Heart left ventricle (tissue), 16 donors: ENCODE measurements around the gene TPRG1. TPM values are rescaled to one million over a fixed set of nuclear protein-coding genes. Genes with fewer than 3 reads are reported as not detected.
A peak's percentile ranks its signal among the peaks of the same experiment; 100 is the strongest.

Experiments used
- ATAC-seq, 4 donors: fragments of 200-7000 bp; cut with Tn5 transposase; one replicate each; pipeline ENCODE4 v1.9.1; 2020 to 2022; ENCODE audit warnings: moderate library complexity in 4 of 4, mild to moderate bottlenecking in 3 of 4, moderate number of reproducible peaks in 1 of 4
- DNase-seq, 5 donors: peaks; one replicate each; pipeline ENCODE4 v3.0.0-alpha.2; 2020
- H3K27ac ChIP-seq, 12 donors: fragments of 200-600 bp; sonication (generic) in 4 of 12; one replicate each; pipeline versions ENCODE4 v1.5.0 to v1.8.0; 2016 to 2022; ENCODE audit warnings: mild to moderate bottlenecking in 2 of 12
- H3K27me3 ChIP-seq, 9 donors: fragments of 200-600 bp; sonication (generic) in 2 of 9; one replicate each; pipeline versions ENCODE4 v1.5.1 to v1.8.0; 2016 to 2022; ENCODE audit warnings: mild to moderate bottlenecking in 3 of 9
- H3K36me3 ChIP-seq, 9 donors: fragments of 200-600 bp; sonication (generic) in 2 of 9; one replicate each; pipeline versions ENCODE4 v1.5.0 to v1.8.0; 2018 to 2022; ENCODE audit warnings: mild to moderate bottlenecking in 2 of 9
- H3K4me1 ChIP-seq, 12 donors: fragments of 200-600 bp; sonication (generic) in 4 of 12; one replicate each; pipeline versions ENCODE4 v1.5.0 to v1.8.0; 2016 to 2022; ENCODE audit warnings: mild to moderate bottlenecking in 3 of 12
- H3K4me3 ChIP-seq, 12 donors: fragments of 200-600 bp; sonication (generic) in 4 of 12; one replicate each; pipeline versions ENCODE4 v1.5.0 to v1.8.0; 2017 to 2022; ENCODE audit warnings: mild to moderate bottlenecking in 9 of 12, moderate library complexity in 4 of 12
- H3K9me3 ChIP-seq, 12 donors: fragments of 200-600 bp; sonication (generic) in 4 of 12; one replicate each; pipeline versions ENCODE4 v1.5.0 to v1.8.0; 2016 to 2022; ENCODE audit warnings: mild to moderate bottlenecking in 1 of 12
- POLR2A ChIP-seq, 2 donors: fragments of 450-650 bp; IDR thresholded peaks; one replicate each; pipeline ENCODE4 v1.6.1; 2017; ENCODE audit warnings: antibody characterized with exemption in 2 of 2, mild to moderate bottlenecking in 2 of 2, moderate library complexity in 2 of 2
- WGBS, 4 donors: extraction: QIAGEN DNeasy Blood & Tissue Kit in 2 of 4; methylation state at CpG; one replicate each; pipeline versions ENCODE4 v1.1.5 to v1.1.7; 2013 to 2018; 5-methylcytosine and 5-hydroxymethylcytosine counted together
- intact Hi-C, 10 donors: fragments of 100-400 bp; cut with DNase I; formaldehyde crosslinking; loops; one replicate each; pipeline versions ENCODE4 v1.11.1 to v1.14.2; 2022
- polyA plus RNA-seq, 2 donors: library from polyadenylated mRNA; stranded (reverse); fragments of 200-250 nt; gene quantifications; one replicate each; pipeline ENCODE4 v1.2.3, GENCODE V29; 2013
- total RNA-seq, 9 donors: library from RNA; depleted of rRNA in 2 of 9; stranded (reverse); fragments of >200 nt in 2 of 9; fragmentation: NEBNext Ultra II Directional in 3 of 9; extraction: Animal tissue kit (Norgen Biotek cat#: 25700) in 3 of 9; gene quantifications; one replicate each; pipeline versions ENCODE4 v1.1.0 to v1.2.4, GENCODE V29; 2016 to 2023
- TF ChIP-seq, protein P1 (sequence below), 12 donors: fragments of 200-600 bp; sonication (generic) in 4 of 12; IDR thresholded peaks; one replicate each; pipeline versions ENCODE4 v1.5.0 to v1.8.0; 2018 to 2022; ENCODE audit warnings: antibody characterized with exemption in 12 of 12, mild to moderate bottlenecking in 5 of 12
- donor health status: ischemic (EF 13 %, LVEDD 7.1; RV severe dilation, severe dysfunction).
- donor health status: healthy with polysubstance abuse.
- donor health status: DM: no; HTN: yes; CAD: no.
- donor health status: DM: no; HTN: no; CAD: no.
- donor health status: ischemic (EF 25% LVEDD 6.9; RV normal size, moderate dysfunction).
- donor health status: ischemic (EF 25% LVEDD 5.7; RV mildly dilated, moderate dysfunction).
- donor health status: healthy.
- donor health status: DM: yes; HTN: yes; CAD: no.
- donor health status: ischemic (EF 35%, LVEDD 5.7; RV mildly dilated, moderate dysfunction).
- donor health status: nonischemic (EF 11% LVEDD 7.7; RV severe dilation, severe dysfunction).
- donor health status: DM: yes; HTN: yes; CAD: no.
- donor health status: PGD.
- donor health status: ischemic (EF 29% LVEDD 5.4; RV normal size, mild dysfunction).
- donor health status: nonischemic (EF 23%, LVEDD 6.1; RV moderate dilation, normal function).

Gene TPRG1
- total and polyA plus RNA-seq, 11 donors = 0.13 to 9.5 (median 1.2) TPM

DNA sequence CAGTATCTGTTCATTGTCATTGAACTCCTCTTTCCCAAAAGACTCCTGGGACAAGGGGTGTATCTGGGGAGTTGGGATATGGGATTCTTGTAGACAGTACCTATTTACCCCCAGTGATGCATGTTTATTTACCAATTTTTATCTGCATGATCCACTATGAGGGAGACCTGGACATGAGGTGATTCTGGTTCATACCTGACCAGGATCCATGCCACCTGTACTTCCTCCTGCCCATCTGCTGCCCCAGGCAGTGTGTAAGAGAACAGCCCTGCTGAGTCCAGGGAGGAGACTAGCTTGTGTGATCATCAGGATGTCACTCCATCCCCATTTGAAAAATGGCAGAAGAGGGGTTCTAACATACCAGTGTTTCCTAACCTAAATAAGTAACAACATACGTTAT lies 3.1 kb upstream of the TPRG1 start:
- H3K27me3 ChIP-seq = no peaks in the 10 kb centered on the region
- no peak overlapping the region for H3K27ac ChIP-seq
- DNase-seq (no peak), ATAC-seq (no peak)
- 88 to 100% (median 96%) methylated on average over 1 of the region's 1 CpG for WGBS, 4 donors
- H3K9me3 ChIP-seq = no peaks in the 10 kb centered on the region
- H3K36me3 ChIP-seq = no peaks in the 10 kb centered on the region
- no peak overlapping the region for H3K4me3 ChIP-seq
- intact Hi-C loops = no loop called here
- TF ChIP-seq, protein P1, sequence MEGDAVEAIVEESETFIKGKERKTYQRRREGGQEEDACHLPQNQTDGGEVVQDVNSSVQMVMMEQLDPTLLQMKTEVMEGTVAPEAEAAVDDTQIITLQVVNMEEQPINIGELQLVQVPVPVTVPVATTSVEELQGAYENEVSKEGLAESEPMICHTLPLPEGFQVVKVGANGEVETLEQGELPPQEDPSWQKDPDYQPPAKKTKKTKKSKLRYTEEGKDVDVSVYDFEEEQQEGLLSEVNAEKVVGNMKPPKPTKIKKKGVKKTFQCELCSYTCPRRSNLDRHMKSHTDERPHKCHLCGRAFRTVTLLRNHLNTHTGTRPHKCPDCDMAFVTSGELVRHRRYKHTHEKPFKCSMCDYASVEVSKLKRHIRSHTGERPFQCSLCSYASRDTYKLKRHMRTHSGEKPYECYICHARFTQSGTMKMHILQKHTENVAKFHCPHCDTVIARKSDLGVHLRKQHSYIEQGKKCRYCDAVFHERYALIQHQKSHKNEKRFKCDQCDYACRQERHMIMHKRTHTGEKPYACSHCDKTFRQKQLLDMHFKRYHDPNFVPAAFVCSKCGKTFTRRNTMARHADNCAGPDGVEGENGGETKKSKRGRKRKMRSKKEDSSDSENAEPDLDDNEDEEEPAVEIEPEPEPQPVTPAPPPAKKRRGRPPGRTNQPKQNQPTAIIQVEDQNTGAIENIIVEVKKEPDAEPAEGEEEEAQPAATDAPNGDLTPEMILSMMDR (IDR thresholded peaks at IDR 0.05) = no peak
- TF ChIP-seq POLR2A (IDR thresholded peaks at IDR 0.05) = no peak
- no peaks in the 10 kb centered on the region for H3K4me1 ChIP-seq

DNA sequence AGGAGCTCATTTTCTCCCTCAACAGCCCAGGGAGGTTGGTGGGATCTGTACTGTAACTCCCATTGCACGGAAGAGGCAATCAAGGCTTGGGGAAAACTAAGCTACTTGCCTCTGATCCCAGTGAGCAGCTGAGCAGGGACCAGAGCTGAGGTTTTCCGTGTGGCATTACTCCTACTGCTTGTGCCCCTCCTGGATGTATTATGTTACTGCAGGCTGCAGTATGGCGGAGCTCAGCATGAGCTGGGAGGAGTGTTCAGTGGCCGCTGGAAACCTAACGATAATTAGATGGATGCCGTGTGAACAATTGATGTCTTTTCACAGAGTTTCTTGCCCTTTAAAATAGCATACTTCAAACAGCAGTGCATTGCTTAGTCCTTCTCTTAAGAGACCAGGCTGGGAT lies 2.0 kb upstream of the TPRG1 start:
- no peaks in the 10 kb centered on the region for H3K27me3 ChIP-seq
- TF ChIP-seq POLR2A (IDR thresholded peaks at IDR 0.05) = no peak
- TF ChIP-seq, protein P1 (IDR thresholded peaks at IDR 0.05) = peak in 1 of 12 donors; percentile 8
- no peaks in the 10 kb centered on the region for H3K4me1 ChIP-seq
- H3K27ac ChIP-seq = no peak overlapping the region
- ATAC-seq (no peak), DNase-seq (no peak)
- H3K4me3 ChIP-seq = no peak overlapping the region
- H3K36me3 ChIP-seq = no peaks in the 10 kb centered on the region
- WGBS, 4 donors = 88 to 93% (median 91%) methylated on average over 6 of the region's 6 CpGs
- intact Hi-C loops = no loop called here
- H3K9me3 ChIP-seq = no peaks in the 10 kb centered on the region

DNA sequence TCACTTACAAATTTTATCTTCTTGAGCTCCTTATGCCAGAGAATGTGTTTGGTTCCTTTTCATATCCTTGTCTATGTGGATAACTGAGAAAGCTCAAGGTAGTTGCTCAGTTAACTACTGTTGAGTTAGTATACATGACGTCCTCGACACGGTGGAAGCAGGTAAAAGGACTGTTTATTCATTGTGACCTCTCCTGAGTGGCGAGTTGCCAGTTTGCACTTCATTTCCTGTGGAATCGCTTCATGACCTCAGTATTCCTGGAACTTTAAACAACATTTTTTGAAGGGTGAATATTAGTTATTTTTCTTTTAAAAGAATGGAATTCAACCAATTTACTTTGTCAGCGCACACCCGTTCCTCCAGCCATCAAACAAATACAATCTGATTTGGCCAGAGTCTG lies 1.2 kb upstream of the TPRG1 start:
- ATAC-seq (no peak), DNase-seq (no peak)

DNA sequence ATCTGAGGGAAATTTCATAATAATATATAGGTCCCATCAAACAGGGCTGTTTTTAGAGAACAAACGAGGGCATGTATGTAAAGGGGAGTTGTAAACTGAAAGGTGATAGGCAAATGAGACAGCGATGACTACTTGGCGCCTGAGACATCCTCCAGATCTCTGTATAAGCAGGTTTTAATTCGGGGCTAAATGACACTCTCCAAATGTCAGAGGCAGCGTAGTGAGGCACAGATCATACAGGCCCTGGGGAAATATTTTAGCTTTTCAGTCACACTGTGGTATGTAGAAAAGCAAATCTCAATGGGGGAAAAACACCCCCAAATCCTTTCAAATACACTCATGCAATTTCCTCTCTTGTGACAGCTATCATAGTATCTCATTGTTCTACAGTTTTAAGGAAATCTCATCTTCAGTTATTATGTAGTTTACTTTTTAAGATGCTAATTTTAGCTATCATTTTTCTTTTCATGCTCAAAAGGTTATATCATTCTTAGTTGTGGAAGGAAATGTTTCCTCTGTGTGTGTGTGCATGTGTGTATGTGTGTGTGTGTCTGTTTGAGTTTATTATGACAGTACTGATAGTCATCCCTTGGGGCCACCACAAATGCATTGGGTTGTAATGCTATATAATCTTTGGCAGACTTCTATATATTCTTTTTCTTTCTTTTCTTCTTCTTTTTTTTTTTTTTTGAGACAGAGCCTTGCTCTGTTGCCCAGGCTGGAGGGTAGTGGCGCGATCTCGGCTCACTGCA lies 1.1 kb downstream of the TPRG1 start:
- Histone ChIP-seq H3K27me3 (no peaks in the 10 kb centered on the region), H3K27ac (no peak overlapping the region), H3K4me1 (no peaks in the 10 kb centered on the region), H3K4me3 (no peak overlapping the region), H3K36me3 (no peaks in the 10 kb centered on the region), H3K9me3 (no peaks in the 10 kb centered on the region)
- DNase-seq = no peak
- no peak for ATAC-seq
- intact Hi-C loops = no loop called here
- no peak for TF ChIP-seq POLR2A (IDR thresholded peaks at IDR 0.05)
- TF ChIP-seq, protein P1 (IDR thresholded peaks at IDR 0.05) = no peak
- WGBS, 4 donors = 62 to 70% (median 69%) methylated on average over 8 of the region's 8 CpGs

More for the DNA sequence above, 1.2 kb upstream of the TPRG1 start:
- Histone ChIP-seq H3K36me3 (no peaks in the 10 kb centered on the region), H3K27ac (no peak overlapping the region), H3K4me3 (no peak overlapping the region), H3K4me1 (no peaks in the 10 kb centered on the region), H3K9me3 (no peaks in the 10 kb centered on the region), H3K27me3 (no peaks in the 10 kb centered on the region)
- intact Hi-C loops = no loop called here
- 43 to 63% (median 52%) methylated on average over 7 of the region's 7 CpGs for WGBS, 4 donors
- TF ChIP-seq POLR2A (IDR thresholded peaks at IDR 0.05) = no peak

DNA sequence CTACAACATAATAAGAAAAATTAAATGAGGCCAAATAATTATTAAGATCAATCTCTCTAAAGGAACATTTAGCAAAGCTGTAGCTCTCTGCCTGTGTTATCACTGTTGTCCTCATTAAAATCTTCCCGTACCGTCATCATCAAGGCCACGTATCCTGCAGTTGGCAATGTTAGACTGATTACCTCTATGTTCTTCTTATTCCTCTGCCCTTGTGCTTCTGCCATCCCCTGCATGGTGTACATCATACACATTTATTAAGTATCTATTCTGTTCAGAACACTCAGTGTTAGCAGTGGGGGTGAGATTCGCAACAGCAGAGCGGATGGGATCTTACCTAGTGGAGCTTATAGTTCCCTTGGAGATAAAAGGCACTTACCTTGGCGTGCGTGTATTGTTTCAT lies 12.8 kb downstream of the TPRG1 start:
- DNase-seq (no peak), ATAC-seq (no peak)
- H3K36me3 ChIP-seq = no peaks in the 10 kb centered on the region
- no peaks in the 10 kb centered on the region for H3K27me3 ChIP-seq
- TF ChIP-seq, protein P1 (IDR thresholded peaks at IDR 0.05) = no peak
- no peak for TF ChIP-seq POLR2A (IDR thresholded peaks at IDR 0.05)
- intact Hi-C loops = no loop called here
- H3K4me3 ChIP-seq = no peak overlapping the region
- H3K4me1 ChIP-seq = peaks cover 0 to 13% (median 0%) of the 10 kb centered on the region in 12 donors
- H3K27ac ChIP-seq = no peak overlapping the region
- H3K9me3 ChIP-seq = peaks cover 0 to 29% (median 0%) of the 10 kb centered on the region in 12 donors
- 91 to 94% (median 93%) methylated on average over 7 of the region's 7 CpGs for WGBS, 4 donors
